Type B pancreatic cell (in vitro differentiated cells): ENCODE data around the gene CABP2. TPM values are rescaled to one million over a fixed set of nuclear protein-coding genes. Genes with fewer than 3 reads are reported as not detected.

Source experiments
- DNase-seq: peaks from one replicate; pipeline ENCODE4 v3.0.0; 2021; ENCODE audit warnings: mixed read lengths; ENCODE audit not compliant: unreplicated experiment; ENCODE audit errors: extremely low spot score
- H3K27ac Mint-ChIP-seq: 2 replicates; pipeline ENCODE4 v1.8.0; 2021; ENCODE audit warnings: mild to moderate bottlenecking, mixed read lengths
- H3K27me3 Mint-ChIP-seq: 2 replicates; pipeline ENCODE4 v1.8.0; 2021; ENCODE audit warnings: mixed read lengths
- H3K36me3 Mint-ChIP-seq: 2 replicates; pipeline ENCODE4 v1.8.0; 2021; ENCODE audit warnings: mixed read lengths
- H3K4me1 Mint-ChIP-seq: one replicate; pipeline ENCODE4 v1.8.0; 2021; ENCODE audit warnings: mixed read lengths; ENCODE audit not compliant: unreplicated experiment
- H3K4me3 Mint-ChIP-seq: 2 replicates; pipeline ENCODE4 v1.8.0; 2021; ENCODE audit warnings: mild to moderate bottlenecking, mixed read lengths
- H3K9me3 Mint-ChIP-seq: 2 replicates; pipeline ENCODE4 v1.8.0; 2021; ENCODE audit warnings: mixed read lengths
- total RNA-seq: library from RNA; stranded (reverse); gene quantifications from 2 replicates; pipeline ENCODE4 v1.2.1, GENCODE V29; 2021; ENCODE audit warnings: low replicate concordance
- TF ChIP-seq, protein P1 (sequence below): fragments of 200-600 bp; sonication (generic); conservative IDR thresholded peaks from 2 replicates; pipeline ENCODE4 v1.5.0; 2021; ENCODE audit warnings: antibody characterized with exemption, mild to moderate bottlenecking

The CABP2 gene
- total RNA-seq, 1 donor from 2014 or later = not detected

DNA sequence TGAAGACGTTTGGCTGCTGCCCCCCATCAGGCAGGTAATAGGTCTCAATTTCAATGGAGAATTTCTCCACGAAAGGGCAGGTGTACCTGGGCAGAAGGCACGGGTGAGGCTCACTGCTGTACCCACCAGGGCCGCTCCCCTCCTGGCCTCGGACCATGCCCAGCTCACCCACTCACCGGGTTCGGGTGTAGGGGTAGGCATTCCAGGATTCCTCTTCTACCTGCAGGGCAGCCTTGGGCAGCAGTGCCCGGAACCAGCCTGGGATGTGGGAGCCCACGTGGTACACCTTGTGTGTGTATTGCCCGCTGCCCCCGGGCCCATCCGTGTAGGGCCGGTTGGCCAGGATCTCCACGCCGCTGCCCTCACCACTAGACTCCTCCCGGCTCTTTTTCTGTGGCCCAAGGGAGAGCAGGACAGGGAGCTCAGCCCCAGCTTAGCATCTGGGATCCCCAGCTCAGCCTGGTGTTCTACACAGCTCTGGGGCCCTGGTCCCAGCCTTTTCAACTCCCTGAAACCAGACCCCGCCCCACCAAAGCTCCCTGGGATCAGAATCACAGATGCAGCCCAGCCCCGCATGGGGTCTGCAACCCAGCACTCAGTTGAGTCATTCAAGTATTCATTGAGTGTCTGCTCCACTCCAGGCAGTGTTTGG lies 20.8 kb downstream of the CABP2 start:
- H3K4me3 Mint-ChIP-seq = peak overlapping the region; percentile 81
- H3K9me3 Mint-ChIP-seq = no peaks in the 10 kb centered on the region
- TF ChIP-seq, protein P1, sequence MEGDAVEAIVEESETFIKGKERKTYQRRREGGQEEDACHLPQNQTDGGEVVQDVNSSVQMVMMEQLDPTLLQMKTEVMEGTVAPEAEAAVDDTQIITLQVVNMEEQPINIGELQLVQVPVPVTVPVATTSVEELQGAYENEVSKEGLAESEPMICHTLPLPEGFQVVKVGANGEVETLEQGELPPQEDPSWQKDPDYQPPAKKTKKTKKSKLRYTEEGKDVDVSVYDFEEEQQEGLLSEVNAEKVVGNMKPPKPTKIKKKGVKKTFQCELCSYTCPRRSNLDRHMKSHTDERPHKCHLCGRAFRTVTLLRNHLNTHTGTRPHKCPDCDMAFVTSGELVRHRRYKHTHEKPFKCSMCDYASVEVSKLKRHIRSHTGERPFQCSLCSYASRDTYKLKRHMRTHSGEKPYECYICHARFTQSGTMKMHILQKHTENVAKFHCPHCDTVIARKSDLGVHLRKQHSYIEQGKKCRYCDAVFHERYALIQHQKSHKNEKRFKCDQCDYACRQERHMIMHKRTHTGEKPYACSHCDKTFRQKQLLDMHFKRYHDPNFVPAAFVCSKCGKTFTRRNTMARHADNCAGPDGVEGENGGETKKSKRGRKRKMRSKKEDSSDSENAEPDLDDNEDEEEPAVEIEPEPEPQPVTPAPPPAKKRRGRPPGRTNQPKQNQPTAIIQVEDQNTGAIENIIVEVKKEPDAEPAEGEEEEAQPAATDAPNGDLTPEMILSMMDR = no peak
- H3K27ac Mint-ChIP-seq = peak overlapping the region; percentile 64
- H3K27me3 Mint-ChIP-seq = peaks cover 5% of the 10 kb centered on the region
- peaks cover 22% of the 10 kb centered on the region for H3K4me1 Mint-ChIP-seq
- DNase-seq = no peak
- H3K36me3 Mint-ChIP-seq = peaks cover 8% of the 10 kb centered on the region

DNA sequence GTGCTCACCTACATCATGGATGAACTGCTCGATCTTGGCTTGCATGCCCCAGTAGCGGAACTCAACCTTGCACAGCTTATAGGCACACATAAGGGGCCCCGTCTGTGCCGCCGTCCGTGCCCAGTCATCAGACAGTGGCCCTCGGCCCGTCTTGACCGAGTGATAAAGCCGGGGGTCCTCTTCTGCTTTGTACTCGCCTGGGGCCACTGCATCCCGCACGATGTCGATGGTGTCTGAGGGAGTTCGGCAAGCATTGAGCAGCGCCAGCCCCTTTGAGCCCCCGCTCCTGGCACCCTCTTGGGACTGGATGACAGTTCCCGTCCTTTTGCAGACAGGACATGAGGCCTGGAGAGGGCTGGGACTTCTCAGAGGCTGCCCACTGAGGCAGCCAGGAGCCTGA lies 21.4 kb downstream of the CABP2 start:
- H3K36me3 Mint-ChIP-seq = peaks cover 8% of the 10 kb centered on the region
- DNase-seq = no peak
- TF ChIP-seq, protein P1 = no peak
- H3K9me3 Mint-ChIP-seq = no peaks in the 10 kb centered on the region
- H3K4me3 Mint-ChIP-seq = no peak overlapping the region
- H3K4me1 Mint-ChIP-seq = peaks cover 18% of the 10 kb centered on the region
- peaks cover 5% of the 10 kb centered on the region for H3K27me3 Mint-ChIP-seq
- H3K27ac Mint-ChIP-seq = no peak overlapping the region

DNA sequence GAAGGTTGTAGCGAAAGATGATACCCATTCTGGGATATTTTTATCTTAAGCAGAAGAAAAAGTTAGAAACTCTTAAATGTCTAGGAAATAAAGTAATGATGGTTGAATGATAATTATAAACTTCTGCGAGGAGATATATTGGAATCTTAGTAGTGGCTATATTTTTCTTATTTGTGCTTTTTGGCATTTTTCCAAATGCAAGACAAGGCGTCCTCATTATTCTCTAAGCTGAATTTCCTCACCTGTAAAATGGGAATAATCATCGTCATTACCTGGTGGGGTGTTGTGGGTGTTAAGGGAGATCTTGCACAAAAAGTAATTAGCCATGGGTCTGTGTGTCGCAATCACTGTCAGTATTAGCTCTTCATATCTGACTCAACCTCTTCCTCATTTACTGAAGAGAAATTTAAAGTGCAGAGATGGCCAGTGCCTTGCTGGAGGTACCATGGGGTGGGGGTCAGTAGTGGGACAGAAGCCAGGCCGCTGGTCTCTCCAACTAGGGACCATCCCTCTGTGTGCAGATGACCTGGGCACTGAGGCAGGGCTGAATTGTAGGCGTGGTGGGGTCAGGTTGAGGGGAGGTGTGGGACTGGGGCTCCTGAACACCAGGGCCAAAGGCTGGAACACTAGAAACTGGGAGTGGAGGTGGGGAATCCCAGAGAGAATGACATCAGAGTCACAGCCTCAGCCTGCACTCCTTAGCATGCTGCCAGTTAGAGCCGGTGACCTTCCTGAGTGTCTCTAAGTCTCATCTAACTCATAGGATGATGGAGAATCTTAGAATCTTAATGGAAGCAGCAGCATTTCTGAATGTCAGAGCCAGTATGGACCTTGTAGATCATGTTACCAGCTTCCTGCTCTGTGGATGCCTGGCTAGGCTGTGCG lies 22.2 kb downstream of the CABP2 start:
- Mint-ChIP-seq H3K36me3 (peaks cover 8% of the 10 kb centered on the region), H3K27ac (peak overlapping the region; percentile 14), H3K27me3 (peaks cover 5% of the 10 kb centered on the region), H3K4me3 (no peak overlapping the region), H3K9me3 (no peaks in the 10 kb centered on the region), H3K4me1 (peaks cover 10% of the 10 kb centered on the region)
- TF ChIP-seq, protein P1 = no peak
- DNase-seq = no peak

DNA sequence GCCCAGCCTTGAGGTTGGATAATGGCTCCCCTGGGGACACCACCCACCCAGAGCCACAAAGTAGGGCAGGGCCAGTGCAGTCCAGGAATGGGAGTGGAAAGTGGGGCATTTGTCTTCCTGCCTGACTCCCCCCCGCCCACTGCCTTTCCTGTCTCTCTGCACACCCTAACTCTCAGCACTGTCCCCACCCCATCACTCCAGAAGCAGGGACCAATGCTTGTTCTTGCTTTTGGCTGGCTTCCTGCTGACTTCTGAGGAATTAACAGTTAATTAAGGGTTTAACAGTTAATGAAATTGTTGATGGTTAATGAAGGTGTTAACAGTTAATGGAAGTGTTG lies 22.8 kb downstream of the CABP2 start:
- DNase-seq = no peak
- H3K27ac Mint-ChIP-seq = peak overlapping the region; percentile 14
- no peaks in the 10 kb centered on the region for H3K9me3 Mint-ChIP-seq
- H3K4me1 Mint-ChIP-seq = peaks cover 6% of the 10 kb centered on the region
- peaks cover 5% of the 10 kb centered on the region for H3K27me3 Mint-ChIP-seq
- TF ChIP-seq, protein P1 = no peak
- no peak overlapping the region for H3K4me3 Mint-ChIP-seq
- H3K36me3 Mint-ChIP-seq = peaks cover 8% of the 10 kb centered on the region

DNA sequence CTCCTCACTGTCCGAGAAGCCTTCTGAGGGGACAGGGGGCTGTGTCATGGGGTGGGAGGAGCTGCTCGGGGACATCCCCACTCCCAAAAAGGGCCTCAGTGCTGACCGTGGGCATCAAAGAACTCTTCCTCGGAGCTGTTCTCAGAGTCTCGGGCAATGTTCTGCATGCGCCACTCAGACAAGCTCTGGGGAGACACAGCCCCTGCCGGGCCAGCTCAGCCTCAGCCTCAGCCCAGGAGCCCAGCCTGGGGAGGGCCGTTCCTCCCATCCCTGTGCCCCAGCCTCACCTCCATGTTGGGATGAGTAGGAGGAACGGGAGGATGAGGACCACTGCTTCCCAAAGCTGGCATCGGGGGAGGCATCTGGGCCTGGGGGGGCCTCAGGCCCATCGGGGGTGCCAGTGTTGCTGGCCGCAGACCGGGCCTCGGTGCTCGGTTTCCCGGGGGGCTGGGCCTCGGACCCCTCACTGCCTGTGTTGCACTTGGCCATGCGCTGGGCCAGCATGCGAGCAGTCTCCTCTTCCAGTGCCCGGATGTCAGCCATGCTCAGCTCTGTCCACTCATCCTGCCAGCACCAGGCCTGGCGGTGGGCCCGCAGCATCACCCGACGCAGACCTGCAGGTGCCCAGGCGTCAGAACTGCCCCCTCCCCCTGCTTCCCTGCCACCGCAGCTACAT lies 23.3 kb downstream of the CABP2 start:
- Mint-ChIP-seq H3K36me3 (peaks cover 8% of the 10 kb centered on the region), H3K4me3 (no peak overlapping the region), H3K27me3 (peaks cover 5% of the 10 kb centered on the region), H3K9me3 (no peaks in the 10 kb centered on the region), H3K27ac (no peak overlapping the region), H3K4me1 (peaks cover 5% of the 10 kb centered on the region)
- DNase-seq = no peak
- TF ChIP-seq, protein P1 = no peak
